Panc1 (cell line): Measurements from ENCODE around the gene HK1. TPM values are rescaled to one million over a fixed set of nuclear protein-coding genes. Genes with fewer than 3 reads are reported as not detected.
"Not testable (repeated sequence)": the region's sequence is repeated elsewhere in the genome, so short reads cannot be mapped to it uniquely, and the experiment has no call there.

Experiments
- ATAC-seq: fragments of 200-7000 bp; cut with Tn5 transposase; 2 replicates; pipeline ENCODE4 v1.9.1; 2020; ENCODE audit warnings: mild to moderate bottlenecking, moderate library complexity
- BruUV-seq: library from RNA; stranded (reverse); fragments of 400-500 nt; replicated peaks from 2 replicates; lab custom pipeline; 2021; lab: Mats Ljungman, UMichigan
- CTCF ChIA-PET: fragments of 300-600 bp; sonication (Branson Sonifier 250); formaldehyde crosslinking; loops from one replicate; lab custom pipeline; 2022; ENCODE audit warnings: antibody characterized with exemption; lab: Charles Lee
- POLR2A ChIA-PET: fragments of 300-600 bp; sonication (Branson Sonifier 250); formaldehyde crosslinking; loops from one replicate; lab custom pipeline; 2022; ENCODE audit warnings: antibody characterized with exemption; lab: Charles Lee
- DNase-seq: peaks from one replicate; pipeline ENCODE4 v3.0.0-alpha.2; 2010; ENCODE audit warnings: low read depth, low spot score
- H3K27ac ChIP-seq: 2 replicates; pipeline ENCODE4 v1.5.1; 2011; ENCODE audit warnings: mild to moderate bottlenecking, low read length, inconsistent platforms
- H3K27me3 ChIP-seq: fragments of 200-500 bp; sonication (Bioruptor generic); 2 replicates; pipeline ENCODE4 v1.6.0; 2014; ENCODE audit warnings: low read length, inconsistent platforms; ENCODE audit not compliant: control insufficient read depth, insufficient read depth
- H3K36me3 ChIP-seq: fragments of 200-500 bp; sonication (Bioruptor generic); 2 replicates; pipeline ENCODE4 v1.5.1; 2014; ENCODE audit warnings: inconsistent platforms, mild to moderate bottlenecking, low read length, moderate library complexity; ENCODE audit not compliant: control insufficient read depth, insufficient read depth
- H3K4me1 ChIP-seq: 2 replicates; pipeline ENCODE4 v1.5.1; 2011; ENCODE audit warnings: inconsistent platforms, mild to moderate bottlenecking, low read length, moderate library complexity; ENCODE audit not compliant: control insufficient read depth, insufficient read depth
- H3K4me3 ChIP-seq, 2 experiments: 2 replicates each; pipeline ENCODE4 v1.5.1; 2011 to 2012; ENCODE audit warnings: low read depth in 2 of 2, low read length in 2 of 2, mild to moderate bottlenecking in 2 of 2, inconsistent platforms in 1 of 2, moderate library complexity in 1 of 2
- H3K9me3 ChIP-seq: fragments of 200-500 bp; sonication (Bioruptor generic); 2 replicates; pipeline ENCODE4 v1.5.1; 2014; ENCODE audit warnings: low read depth, mild to moderate bottlenecking, inconsistent platforms, low read length, moderate library complexity; ENCODE audit not compliant: control insufficient read depth, insufficient read depth
- CTCF ChIP-seq: fragments of 450-650 bp; IDR thresholded peaks from 2 replicates; pipeline ENCODE4 v1.5.1; 2017; ENCODE audit warnings: mild to moderate bottlenecking
- POLR2AphosphoS5 ChIP-seq: IDR thresholded peaks from 2 replicates; pipeline ENCODE4 v1.6.1; 2012; ENCODE audit warnings: mild to moderate bottlenecking, low read depth, low read length, moderate library complexity
- REST ChIP-seq, 2 experiments: IDR thresholded peaks; 2 replicates each; pipeline ENCODE4 v1.6.1; 2011 to 2012; ENCODE audit warnings: low read depth in 2 of 2, control low read depth in 1 of 2, low read length in 1 of 2, mild to moderate bottlenecking in 1 of 2, moderate library complexity in 1 of 2; ENCODE audit not compliant: insufficient read depth in 1 of 2
- SIN3A ChIP-seq: IDR thresholded peaks from 2 replicates; pipeline ENCODE4 v1.6.1; 2012; ENCODE audit warnings: low read depth, mild to moderate bottlenecking, low read length, moderate library complexity, borderline replicate concordance; ENCODE audit not compliant: insufficient read depth
- TCF7L2 ChIP-seq: IDR thresholded peaks from 2 replicates; pipeline ENCODE4 v1.6.1; 2011; ENCODE audit warnings: mild to moderate bottlenecking, low read depth, low read length, inconsistent platforms
- in situ Hi-C: cut with HindIII; loops from 2 replicates; pipeline ENCODE4 v1.10.0; 2016; ENCODE audit warnings: low sequenced_read_pairs, low pct_unique_long_range_greater_than_20kb
- intact Hi-C: fragments of 100-400 bp; cut with micrococcal nuclease; formaldehyde crosslinking; loops from one replicate; pipeline ENCODE4 v1.10.0; 2022; ENCODE audit not compliant: unreplicated experiment
- total RNA-seq: library from RNA; stranded (reverse); gene quantifications from one replicate; pipeline ENCODE4 v1.2.1, GENCODE V29; 2021; ENCODE audit not compliant: unreplicated experiment

HK1 gene
- total RNA-seq, 1 experiment from 2014 or later: 74.4 TPM

DNA sequence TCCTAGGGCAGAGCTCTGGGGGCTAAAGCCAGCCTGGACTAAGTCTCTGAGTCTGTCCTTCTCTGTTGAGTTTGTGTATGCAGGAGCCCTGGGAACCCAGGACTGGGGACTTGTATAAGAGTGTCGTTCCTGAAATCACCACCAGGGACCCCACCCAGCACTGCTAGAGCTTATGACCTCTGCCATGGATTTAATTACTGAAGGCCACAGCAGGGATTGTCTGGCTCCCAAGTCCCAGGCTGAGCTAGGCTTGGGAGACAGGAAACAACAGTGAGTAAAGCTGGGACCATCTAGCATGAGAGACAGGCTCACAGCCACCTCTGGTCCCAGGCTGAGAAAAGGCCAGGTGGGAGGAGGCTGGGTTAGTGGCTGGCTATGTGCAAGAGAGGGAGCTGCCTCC lies 171.5 kb downstream of the HK1 start:
- intact Hi-C loops (no loop called here), in situ Hi-C loops (loop anchor here (10.0 kb wide), 1 partner anchor 45 kb away; no protein-coding TSS in a partner anchor)
- POLR2A ChIA-PET: interaction anchor here (0.6 to 0.7 kb wide), 2 partner anchors 196 to 1600 kb away, joined by 3 to 10 read pairs; no protein-coding TSS in a partner anchor
- CTCF ChIA-PET: interaction anchor here (0.6 to 0.9 kb wide), 4 partner anchors 12 to 58 kb away, joined by 3 to 8 read pairs (median 3); no protein-coding TSS in a partner anchor
- H3K4me3 ChIP-seq: peak overlapping the region; percentile 69 to 84; a peak in 3 of 4 replicates
- H3K9me3 ChIP-seq: no peaks in the 10 kb centered on the region
- peaks cover 79% of the 10 kb centered on the region for H3K4me1 ChIP-seq
- no peaks in the 10 kb centered on the region for H3K36me3 ChIP-seq
- H3K27me3 ChIP-seq: no peaks in the 10 kb centered on the region
- ATAC-seq (peak; percentile 69), DNase-seq (peak; percentile 69)
- TF ChIP-seq POLR2AphosphoS5 (no peak; the same call in 1 of the 2 replicates), SIN3A (0 out of 2 replicates have a peak, but pooled peaks have one; percentile 47), TCF7L2 (no peak), CTCF (peak; percentile 91), REST (IDR thresholded peaks at IDR 0.05; ENCODE audit: insufficient read depth in 1 of 2, low read depth in 2 of 2, low read length in 1 of 2) (no peak)
- peak overlapping the region; percentile 84 for H3K27ac ChIP-seq
- no TSS peak for BruUV-seq

GRCh38 chr10:69450395-69450794 lies 172.1 kb downstream of the HK1 start:
- BruUV-seq, H3K36me3 ChIP-seq, DNase-seq, ATAC-seq, H3K9me3 ChIP-seq, intact Hi-C loops, in situ Hi-C loops, H3K27me3 ChIP-seq: not testable (repeated sequence)
- Histone ChIP-seq H3K4me1 (peaks cover 79% of the 10 kb centered on the region), H3K4me3 (peak overlapping the region; percentile 69 to 84), H3K27ac (peak overlapping the region; percentile 84)
- CTCF ChIA-PET: interaction anchor here (0.6 to 1.0 kb wide), 4 partner anchors 10 to 57 kb away, joined by 3 to 8 read pairs (median 4); no protein-coding TSS in a partner anchor
- POLR2A ChIA-PET: interaction anchor here (0.5 kb wide), 1 partner anchor 17 kb away, joined by 7 read pairs; no protein-coding TSS in a partner anchor

GRCh38 chr10:69451209-69451783 lies 173.0 kb downstream of the HK1 start, which contains the start of gene TSPAN15:
Gene TSPAN15, plus strand, starts transcription at chr10:69451465. Its CDS starts 130 bp downstream, at chr10:69451595.
- Histone ChIP-seq H3K4me1 (peaks cover 78% of the 10 kb centered on the region), H3K36me3 (no peaks in the 10 kb centered on the region), H3K27me3 (no peaks in the 10 kb centered on the region), H3K27ac (peak within 1 kb of the TSS; percentile 90), H3K9me3 (no peaks in the 10 kb centered on the region), H3K4me3 (peak within 1 kb of the TSS; percentile 69 to 84)
- TF ChIP-seq POLR2AphosphoS5: no peak; the same call in 1 of the 2 replicates
- TF ChIP-seq SIN3A: peak; percentile 49; the same call in 1 of the 2 replicates
- ChIA-PET CTCF (interaction anchor here (0.9 to 1.0 kb wide), 2 partner anchors 11 to 36 kb away, joined by 3 to 4 read pairs; no protein-coding TSS in a partner anchor), POLR2A (no interaction called here)
- ATAC-seq: peak; percentile 80
- intact Hi-C loops (no loop called here), in situ Hi-C loops (no loop called here)
- BruUV-seq: no TSS peak
- no peak for DNase-seq

Other genes with a start within 250 kb of the HK1 start
- 8.5 TPM for gene SRGN, start 190.4 kb upstream of the HK1 start, total RNA-seq
- 88.9 TPM for gene VPS26A, start 154.3 kb upstream of the HK1 start, total RNA-seq
- gene SUPV3L1, start 98.3 kb upstream of the HK1 start, total RNA-seq: 65.0 TPM
- 1.1 TPM for gene HKDC1, start 58.2 kb upstream of the HK1 start, total RNA-seq
- gene TACR2, start 138.4 kb downstream of the HK1 start, total RNA-seq: 0.21 TPM
- gene TSPAN15, start 173.0 kb downstream of the HK1 start, total RNA-seq: 199 TPM